ENCODE data around the gene EDDM13. TPM values are rescaled to one million over a fixed set of nuclear protein-coding genes. Genes with fewer than 3 reads are reported as not detected.

EDDM13 gene
- total and polyA plus RNA-seq, 2 of the 13 experiments (the other 11 are each of a cell fraction or from before 2014, with no cell fraction given): not detected

DNA sequence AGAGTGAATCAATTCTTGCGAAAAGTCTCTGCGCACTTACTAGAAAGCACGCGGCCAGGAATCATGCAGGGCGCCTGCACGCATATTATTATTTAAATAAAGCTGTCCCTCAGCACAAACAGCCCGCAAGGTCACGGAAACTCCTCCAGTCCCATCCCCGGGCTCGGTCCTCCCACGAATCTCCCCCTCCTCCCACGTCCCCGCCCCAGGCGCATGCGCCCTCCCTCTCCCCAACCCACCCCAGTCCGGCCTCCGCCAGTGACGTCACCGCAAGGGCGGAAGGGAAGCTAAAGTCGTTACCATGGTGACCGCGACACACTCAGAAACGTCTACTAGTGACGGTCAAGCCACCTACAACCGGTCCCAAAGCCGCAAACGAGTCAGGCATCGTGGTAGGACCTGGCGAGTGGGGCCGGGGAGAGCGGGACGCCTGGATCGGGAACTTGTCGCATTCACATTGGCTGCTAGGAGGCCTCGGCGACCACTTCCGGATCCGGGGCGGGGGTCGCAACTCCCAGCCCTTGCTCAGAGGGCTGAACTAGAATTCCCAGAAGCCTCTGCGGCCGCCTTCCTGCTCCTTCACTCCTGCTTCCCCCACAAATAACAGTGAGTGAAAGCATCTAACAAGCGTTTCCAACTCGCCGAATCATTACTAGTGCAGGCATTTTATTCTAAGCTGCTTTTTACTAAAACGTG, 42.0 kb downstream of the EDDM13 start, which contains the start of gene ZSCAN5A (continued):
- TF ChIP-seq, protein P1, sequence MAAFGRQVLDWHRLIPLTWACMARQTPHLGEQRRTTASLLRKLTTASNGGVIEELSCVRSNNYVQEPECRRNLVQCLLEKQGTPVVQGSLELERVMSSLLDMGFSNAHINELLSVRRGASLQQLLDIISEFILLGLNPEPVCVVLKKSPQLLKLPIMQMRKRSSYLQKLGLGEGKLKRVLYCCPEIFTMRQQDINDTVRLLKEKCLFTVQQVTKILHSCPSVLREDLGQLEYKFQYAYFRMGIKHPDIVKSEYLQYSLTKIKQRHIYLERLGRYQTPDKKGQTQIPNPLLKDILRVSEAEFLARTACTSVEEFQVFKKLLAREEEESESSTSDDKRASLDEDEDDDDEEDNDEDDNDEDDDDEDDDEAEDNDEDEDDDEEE (CRISPR knock-in tag; IDR thresholded peaks at IDR 0.05): no peak
- TF ChIP-seq, protein P2, sequence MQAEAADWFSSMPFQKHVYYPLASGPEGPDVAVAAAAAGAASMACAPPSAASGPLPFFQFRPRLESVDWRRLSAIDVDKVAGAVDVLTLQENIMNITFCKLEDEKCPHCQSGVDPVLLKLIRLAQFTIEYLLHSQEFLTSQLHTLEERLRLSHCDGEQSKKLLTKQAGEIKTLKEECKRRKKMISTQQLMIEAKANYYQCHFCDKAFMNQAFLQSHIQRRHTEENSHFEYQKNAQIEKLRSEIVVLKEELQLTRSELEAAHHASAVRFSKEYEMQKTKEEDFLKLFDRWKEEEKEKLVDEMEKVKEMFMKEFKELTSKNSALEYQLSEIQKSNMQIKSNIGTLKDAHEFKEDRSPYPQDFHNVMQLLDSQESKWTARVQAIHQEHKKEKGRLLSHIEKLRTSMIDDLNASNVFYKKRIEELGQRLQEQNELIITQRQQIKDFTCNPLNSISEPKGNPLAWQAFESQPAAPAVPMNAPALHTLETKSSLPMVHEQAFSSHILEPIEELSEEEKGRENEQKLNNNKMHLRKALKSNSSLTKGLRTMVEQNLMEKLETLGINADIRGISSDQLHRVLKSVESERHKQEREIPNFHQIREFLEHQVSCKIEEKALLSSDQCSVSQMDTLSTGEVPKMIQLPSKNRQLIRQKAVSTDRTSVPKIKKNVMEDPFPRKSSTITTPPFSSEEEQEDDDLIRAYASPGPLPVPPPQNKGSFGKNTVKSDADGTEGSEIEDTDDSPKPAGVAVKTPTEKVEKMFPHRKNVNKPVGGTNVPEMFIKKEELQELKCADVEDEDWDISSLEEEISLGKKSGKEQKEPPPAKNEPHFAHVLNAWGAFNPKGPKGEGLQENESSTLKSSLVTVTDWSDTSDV (CRISPR knock-in tag; IDR thresholded peaks at IDR 0.05): no peak
- TF ChIP-seq ZNF768 (CRISPR knock-in tag; IDR thresholded peaks at IDR 0.05) (no peak), GPN1 (CRISPR knock-in tag; IDR thresholded peaks at IDR 0.05; ENCODE audit: borderline replicate concordance) (no peak), ZNF737 (CRISPR knock-in tag; IDR thresholded peaks at IDR 0.05; ENCODE audit: borderline replicate concordance) (no peak), ATF1 (CRISPR knock-in tag; IDR thresholded peaks at IDR 0.05) (peak; percentile 92), SRSF9 (IDR thresholded peaks at IDR 0.05; ENCODE audit: borderline replicate concordance, insufficient read depth, low read depth, low read length, poor library complexity, severe bottlenecking) (no peak), SP1 (IDR thresholded peaks at IDR 0.05) (no peak), SP1 (CRISPR knock-in tag; IDR thresholded peaks at IDR 0.05) (no peak), FOXK2 (IDR thresholded peaks at IDR 0.05) (no peak), ZNF777 (CRISPR knock-in tag; IDR thresholded peaks at IDR 0.05) (no peak), CBFB (CRISPR knock-in tag; IDR thresholded peaks at IDR 0.05) (peak; percentile 44; the same call in 1 of the 2 replicates), GTF2F1 (IDR thresholded peaks at IDR 0.05; ENCODE audit: low read length) (no peak), MAFK (conservative IDR thresholded peaks at IDR 0.05 in 1 of 2, IDR thresholded peaks at IDR 0.05 in 1 of 2; ENCODE audit: low read length in 2 of 2) (no peak), POGZ (CRISPR knock-in tag; IDR thresholded peaks at IDR 0.05) (no peak), ZSCAN25 (CRISPR knock-in tag; IDR thresholded peaks at IDR 0.05) (no peak), DMAP1 (CRISPR knock-in tag; IDR thresholded peaks at IDR 0.05) (peak; percentile 92)
- TF ChIP-seq, protein P3, sequence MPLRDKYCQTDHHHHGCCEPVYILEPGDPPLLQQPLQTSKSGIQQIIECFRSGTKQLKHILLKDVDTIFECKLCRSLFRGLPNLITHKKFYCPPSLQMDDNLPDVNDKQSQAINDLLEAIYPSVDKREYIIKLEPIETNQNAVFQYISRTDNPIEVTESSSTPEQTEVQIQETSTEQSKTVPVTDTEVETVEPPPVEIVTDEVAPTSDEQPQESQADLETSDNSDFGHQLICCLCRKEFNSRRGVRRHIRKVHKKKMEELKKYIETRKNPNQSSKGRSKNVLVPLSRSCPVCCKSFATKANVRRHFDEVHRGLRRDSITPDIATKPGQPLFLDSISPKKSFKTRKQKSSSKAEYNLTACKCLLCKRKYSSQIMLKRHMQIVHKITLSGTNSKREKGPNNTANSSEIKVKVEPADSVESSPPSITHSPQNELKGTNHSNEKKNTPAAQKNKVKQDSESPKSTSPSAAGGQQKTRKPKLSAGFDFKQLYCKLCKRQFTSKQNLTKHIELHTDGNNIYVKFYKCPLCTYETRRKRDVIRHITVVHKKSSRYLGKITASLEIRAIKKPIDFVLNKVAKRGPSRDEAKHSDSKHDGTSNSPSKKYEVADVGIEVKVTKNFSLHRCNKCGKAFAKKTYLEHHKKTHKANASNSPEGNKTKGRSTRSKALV (CRISPR knock-in tag; IDR thresholded peaks at IDR 0.05): no peak
- TF ChIP-seq, protein P4, sequence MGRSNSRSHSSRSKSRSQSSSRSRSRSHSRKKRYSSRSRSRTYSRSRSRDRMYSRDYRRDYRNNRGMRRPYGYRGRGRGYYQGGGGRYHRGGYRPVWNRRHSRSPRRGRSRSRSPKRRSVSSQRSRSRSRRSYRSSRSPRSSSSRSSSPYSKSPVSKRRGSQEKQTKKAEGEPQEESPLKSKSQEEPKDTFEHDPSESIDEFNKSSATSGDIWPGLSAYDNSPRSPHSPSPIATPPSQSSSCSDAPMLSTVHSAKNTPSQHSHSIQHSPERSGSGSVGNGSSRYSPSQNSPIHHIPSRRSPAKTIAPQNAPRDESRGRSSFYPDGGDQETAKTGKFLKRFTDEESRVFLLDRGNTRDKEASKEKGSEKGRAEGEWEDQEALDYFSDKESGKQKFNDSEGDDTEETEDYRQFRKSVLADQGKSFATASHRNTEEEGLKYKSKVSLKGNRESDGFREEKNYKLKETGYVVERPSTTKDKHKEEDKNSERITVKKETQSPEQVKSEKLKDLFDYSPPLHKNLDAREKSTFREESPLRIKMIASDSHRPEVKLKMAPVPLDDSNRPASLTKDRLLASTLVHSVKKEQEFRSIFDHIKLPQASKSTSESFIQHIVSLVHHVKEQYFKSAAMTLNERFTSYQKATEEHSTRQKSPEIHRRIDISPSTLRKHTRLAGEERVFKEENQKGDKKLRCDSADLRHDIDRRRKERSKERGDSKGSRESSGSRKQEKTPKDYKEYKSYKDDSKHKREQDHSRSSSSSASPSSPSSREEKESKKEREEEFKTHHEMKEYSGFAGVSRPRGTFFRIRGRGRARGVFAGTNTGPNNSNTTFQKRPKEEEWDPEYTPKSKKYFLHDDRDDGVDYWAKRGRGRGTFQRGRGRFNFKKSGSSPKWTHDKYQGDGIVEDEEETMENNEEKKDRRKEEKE (IDR thresholded peaks at IDR 0.05): no peak
- TF ChIP-seq, protein P5, sequence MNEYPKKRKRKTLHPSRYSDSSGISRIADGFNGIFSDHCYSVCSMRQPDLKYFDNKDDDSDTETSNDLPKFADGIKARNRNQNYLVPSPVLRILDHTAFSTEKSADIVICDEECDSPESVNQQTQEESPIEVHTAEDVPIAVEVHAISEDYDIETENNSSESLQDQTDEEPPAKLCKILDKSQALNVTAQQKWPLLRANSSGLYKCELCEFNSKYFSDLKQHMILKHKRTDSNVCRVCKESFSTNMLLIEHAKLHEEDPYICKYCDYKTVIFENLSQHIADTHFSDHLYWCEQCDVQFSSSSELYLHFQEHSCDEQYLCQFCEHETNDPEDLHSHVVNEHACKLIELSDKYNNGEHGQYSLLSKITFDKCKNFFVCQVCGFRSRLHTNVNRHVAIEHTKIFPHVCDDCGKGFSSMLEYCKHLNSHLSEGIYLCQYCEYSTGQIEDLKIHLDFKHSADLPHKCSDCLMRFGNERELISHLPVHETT (CRISPR knock-in tag; conservative IDR thresholded peaks at IDR 0.05): peak; percentile 31; the same call in 1 of the 2 replicates
- TF ChIP-seq, protein P6, sequence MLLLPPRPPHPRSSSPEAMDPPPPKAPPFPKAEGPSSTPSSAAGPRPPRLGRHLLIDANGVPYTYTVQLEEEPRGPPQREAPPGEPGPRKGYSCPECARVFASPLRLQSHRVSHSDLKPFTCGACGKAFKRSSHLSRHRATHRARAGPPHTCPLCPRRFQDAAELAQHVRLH (CRISPR knock-in tag; IDR thresholded peaks at IDR 0.05; ENCODE audit: borderline replicate concordance, low read depth): no peak
